CD14-positive monocyte (primary cell): ENCODE results near the gene SPTBN1. TPM values are rescaled to one million over a fixed set of nuclear protein-coding genes. Genes with fewer than 3 reads are reported as not detected.

Experiments
- DNase-seq, 3 donors: peaks; one replicate each; pipeline ENCODE4 v3.0.0-alpha.2; 2011 to 2022
- H2AFZ ChIP-seq: 2 replicates; pipeline ENCODE4 v1.6.0; 2012; ENCODE audit warnings: mild to moderate bottlenecking, low read depth, low read length, inconsistent platforms; ENCODE audit not compliant: insufficient read depth, poor library complexity, severe bottlenecking
- H3K27ac ChIP-seq, 2 donors: 1 replicate in 1 of 2; 2 replicates in 1 of 2; pipeline ENCODE4 v1.5.1; 2012 to 2013; ENCODE audit warnings: low read length in 2 of 2, control low read depth in 1 of 2, inconsistent platforms in 1 of 2, low read depth in 1 of 2, mild to moderate bottlenecking in 1 of 2
- H3K27me3 ChIP-seq, 2 donors: one replicate each; pipeline versions ENCODE4 v1.6.0 to v1.6.1; 2011 to 2013; ENCODE audit warnings: low read length in 2 of 2; ENCODE audit not compliant: control insufficient read depth in 2 of 2, insufficient read depth in 2 of 2
- H3K36me3 ChIP-seq, 2 donors: replicated peaks in 1 of 2; 1 replicate in 1 of 2; 2 replicates in 1 of 2; pipeline versions ENCODE4 v1.5.1 to v1.6.1; 2012 to 2013; ENCODE audit warnings: low read length in 2 of 2, control low read depth in 1 of 2, inconsistent platforms in 1 of 2, mild to moderate bottlenecking in 1 of 2; ENCODE audit not compliant: insufficient read depth in 2 of 2, control insufficient read depth in 1 of 2
- H3K4me1 ChIP-seq, 2 donors: 1 replicate in 1 of 2; 2 replicates in 1 of 2; pipeline versions ENCODE4 v1.5.1 to v1.6.1; 2012 to 2013; ENCODE audit warnings: low read length in 2 of 2, control low read depth in 1 of 2, inconsistent platforms in 1 of 2, mild to moderate bottlenecking in 1 of 2, moderate library complexity in 1 of 2; ENCODE audit not compliant: insufficient read depth in 2 of 2, control insufficient read depth in 1 of 2
- H3K4me2 ChIP-seq: replicated peaks from 2 replicates; pipeline ENCODE3; 2012; ENCODE audit warnings: low read length, moderate library complexity, mild to moderate bottlenecking; ENCODE audit not compliant: poor library complexity, severe bottlenecking; ENCODE audit errors: extremely low read depth
- H3K4me3 ChIP-seq, 3 experiments: fragments of 200-600 bp in 1 of 3; sonication (generic) in 1 of 3; replicated peaks in 1 of 3; 1 replicate in 2 of 3; 2 replicates in 1 of 3; pipeline ENCODE4 v1.5.1; 2011 to 2013; ENCODE audit warnings: low read length in 3 of 3, mild to moderate bottlenecking in 3 of 3, control low read depth in 2 of 3, low read depth in 2 of 3, inconsistent platforms in 1 of 3, moderate library complexity in 1 of 3
- H3K79me2 ChIP-seq: 2 replicates; pipeline ENCODE4 v1.6.0; 2012; ENCODE audit warnings: mild to moderate bottlenecking, control low read depth, inconsistent platforms, low read length, moderate library complexity; ENCODE audit not compliant: insufficient read depth
- H3K9ac ChIP-seq: 2 replicates; pipeline ENCODE4 v1.6.0; 2017; ENCODE audit warnings: low read length, mild to moderate bottlenecking; ENCODE audit not compliant: insufficient read depth, poor library complexity, severe bottlenecking
- H3K9me3 ChIP-seq, 2 donors: replicated peaks in 1 of 2; 1 replicate in 1 of 2; 2 replicates in 1 of 2; pipeline versions ENCODE4 v1.5.1 to v1.6.1; 2012 to 2013; ENCODE audit warnings: low read length in 2 of 2, control low read depth in 1 of 2; ENCODE audit not compliant: control insufficient read depth in 1 of 2, insufficient read depth in 1 of 2
- H4K20me1 ChIP-seq: 2 replicates; pipeline ENCODE4 v1.6.0; 2012; ENCODE audit warnings: mild to moderate bottlenecking, low read length, control low read depth, moderate library complexity; ENCODE audit not compliant: insufficient read depth
- H3K27ac Mint-ChIP-seq, 7 donors: one replicate each; pipeline ENCODE4 v1.8.0; 2020; ENCODE audit warnings: mild to moderate bottlenecking in 7 of 7, mixed read lengths in 7 of 7, moderate library complexity in 6 of 7, inconsistent platforms in 2 of 7
- H3K27me3 Mint-ChIP-seq, 3 donors: one replicate each; pipeline ENCODE4 v1.8.0; 2021 to 2022; ENCODE audit warnings: low read depth in 3 of 3, mild to moderate bottlenecking in 3 of 3, mixed read lengths in 3 of 3, moderate library complexity in 3 of 3, inconsistent platforms in 1 of 3
- H3K36me3 Mint-ChIP-seq, 2 donors: one replicate each; pipeline ENCODE4 v1.8.0; 2020; ENCODE audit warnings: mixed read lengths in 2 of 2, inconsistent platforms in 1 of 2, mild to moderate bottlenecking in 1 of 2
- H3K4me1 Mint-ChIP-seq: one replicate; pipeline ENCODE4 v1.8.0; 2020; ENCODE audit warnings: mild to moderate bottlenecking, mixed read lengths
- H3K4me3 Mint-ChIP-seq, 2 donors: one replicate each; pipeline ENCODE4 v1.8.0; 2020; ENCODE audit warnings: mild to moderate bottlenecking in 2 of 2, mixed read lengths in 2 of 2, moderate library complexity in 1 of 2
- H3K9me3 Mint-ChIP-seq, 7 donors: one replicate each; pipeline ENCODE4 v1.8.0; 2020 to 2022; ENCODE audit warnings: mixed read lengths in 7 of 7, mild to moderate bottlenecking in 6 of 7, moderate library complexity in 6 of 7, inconsistent platforms in 2 of 7
- WGBS: methylation state at CpG from one replicate; pipeline ENCODE4 v1.1.5; 2013; ENCODE audit warnings: missing lambda C conversion rate; ENCODE audit not compliant: insufficient coverage; 5-methylcytosine and 5-hydroxymethylcytosine counted together
- intact Hi-C, 2 donors: fragments of 100-400 bp; cut with micrococcal nuclease; formaldehyde crosslinking; loops; one replicate each; pipeline versions ENCODE4 v1.15.0 to v1.15.1; 2023
- polyA plus RNA-seq, 3 donors: library from polyadenylated mRNA; depleted of rRNA in 1 of 3; unstranded in 2 of 3; stranded (reverse) in 1 of 3; fragments of 300-500 nt in 2 of 3; fragments of >200 nt in 1 of 3; fragmentation: Illumina TruSeq in 2 of 3; gene quantifications; 1 replicate in 2 of 3; 2 replicates in 1 of 3; pipeline ENCODE4 v1.2.3, GENCODE V29; 2012 to 2021
- TF ChIP-seq, protein P1 (sequence below): fragments of 200-600 bp; IDR thresholded peaks from one replicate; pipeline ENCODE4 v1.8.0; 2022; ENCODE audit warnings: antibody characterized with exemption, mild to moderate bottlenecking

The SPTBN1 gene
- polyA plus RNA-seq, 3 donors = 0.79 to 2.8 (median 1.7) TPM

DNA sequence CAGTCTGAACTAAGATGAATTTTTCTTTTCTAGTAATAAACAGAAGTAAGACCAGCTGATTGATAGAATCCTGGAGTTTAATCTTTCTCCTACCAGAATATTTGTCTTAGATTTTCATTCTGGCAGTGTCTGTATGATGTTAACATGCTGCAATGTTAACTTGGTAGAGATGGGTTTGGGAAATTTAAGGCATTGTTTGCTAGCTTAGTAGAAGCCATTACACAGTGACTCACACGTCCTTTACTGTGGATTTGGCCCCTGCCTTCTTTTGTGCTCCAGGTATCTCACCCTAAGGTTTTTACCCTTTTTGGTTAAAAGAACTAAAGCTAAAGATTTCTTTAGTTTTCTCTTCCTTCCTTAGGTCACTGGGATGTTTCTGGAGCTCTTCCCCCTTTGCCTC is 84.1 kb downstream of the SPTBN1 start:
- Histone ChIP-seq H3K27me3 (no peaks in the 10 kb centered on the region), H3K9me3 (no peaks in the 10 kb centered on the region), H3K36me3 (no peaks in the 10 kb centered on the region), H3K79me2 (no peaks in the 10 kb centered on the region), H4K20me1 (no peaks in the 10 kb centered on the region), H3K4me1 (peaks cover 8 to 14% of the 10 kb centered on the region in 2 donors), H2AFZ (no peak overlapping the region), H3K4me3 (no peak overlapping the region), H3K4me2 (no peak overlapping the region), H3K9ac (no peak overlapping the region), H3K27ac (no peak overlapping the region)
- Mint-ChIP-seq H3K9me3 (no peaks in the 10 kb centered on the region), H3K4me3 (no peak overlapping the region), H3K36me3 (peaks cover 0 to 2% of the 10 kb centered on the region in 2 donors), H3K27ac (no peak overlapping the region), H3K27me3 (peaks cover 0 to 4% (median 2%) of the 10 kb centered on the region in 3 donors), H3K4me1 (peaks cover 19% of the 10 kb centered on the region)
- intact Hi-C loops = no loop called here
- no peak for DNase-seq
- WGBS = no CpG with 5 or more reads among the region's 1 CpG
- TF ChIP-seq, protein P1, sequence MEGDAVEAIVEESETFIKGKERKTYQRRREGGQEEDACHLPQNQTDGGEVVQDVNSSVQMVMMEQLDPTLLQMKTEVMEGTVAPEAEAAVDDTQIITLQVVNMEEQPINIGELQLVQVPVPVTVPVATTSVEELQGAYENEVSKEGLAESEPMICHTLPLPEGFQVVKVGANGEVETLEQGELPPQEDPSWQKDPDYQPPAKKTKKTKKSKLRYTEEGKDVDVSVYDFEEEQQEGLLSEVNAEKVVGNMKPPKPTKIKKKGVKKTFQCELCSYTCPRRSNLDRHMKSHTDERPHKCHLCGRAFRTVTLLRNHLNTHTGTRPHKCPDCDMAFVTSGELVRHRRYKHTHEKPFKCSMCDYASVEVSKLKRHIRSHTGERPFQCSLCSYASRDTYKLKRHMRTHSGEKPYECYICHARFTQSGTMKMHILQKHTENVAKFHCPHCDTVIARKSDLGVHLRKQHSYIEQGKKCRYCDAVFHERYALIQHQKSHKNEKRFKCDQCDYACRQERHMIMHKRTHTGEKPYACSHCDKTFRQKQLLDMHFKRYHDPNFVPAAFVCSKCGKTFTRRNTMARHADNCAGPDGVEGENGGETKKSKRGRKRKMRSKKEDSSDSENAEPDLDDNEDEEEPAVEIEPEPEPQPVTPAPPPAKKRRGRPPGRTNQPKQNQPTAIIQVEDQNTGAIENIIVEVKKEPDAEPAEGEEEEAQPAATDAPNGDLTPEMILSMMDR = no peak

- no peak overlapping the region for H3K4me2 ChIP-seq
- TF ChIP-seq, protein P1 = no peak
- Mint-ChIP-seq H3K27me3 (peaks cover 0 to 4% (median 2%) of the 10 kb centered on the region in 3 donors), H3K4me3 (no peak overlapping the region), H3K9me3 (no peaks in the 10 kb centered on the region), H3K27ac (no peak overlapping the region), H3K36me3 (peaks cover 0 to 2% of the 10 kb centered on the region in 2 donors), H3K4me1 (peaks cover 4% of the 10 kb centered on the region)
- H3K27ac ChIP-seq = no peak overlapping the region
- H3K9ac ChIP-seq = no peak overlapping the region
- no peak for DNase-seq
- 40% methylated on average over 2 of the region's 4 CpGs for WGBS
- no peaks in the 10 kb centered on the region for H3K27me3 ChIP-seq
- no peak overlapping the region for H3K4me3 ChIP-seq
- no peak overlapping the region for H2AFZ ChIP-seq
- no peaks in the 10 kb centered on the region for H3K9me3 ChIP-seq
- H4K20me1 ChIP-seq = no peaks in the 10 kb centered on the region
- intact Hi-C loops = no loop called here
- no peaks in the 10 kb centered on the region for H3K79me2 ChIP-seq
- H3K36me3 ChIP-seq = no peaks in the 10 kb centered on the region
- no peaks in the 10 kb centered on the region for H3K4me1 ChIP-seq
Measured at GRCh38 chr2:54541995-54542394, 85.9 kb downstream of the SPTBN1 start.
